ENCODE data around the gene SOX5. TPM values are rescaled to one million over a fixed set of nuclear protein-coding genes. Genes with fewer than 3 reads are reported as not detected.

SOX5 gene
- total RNA-seq, 1 experiment from 2014 or later = 0.52 TPM

GRCh38 chr12:23614280-23614679, 335.2 kb downstream of the SOX5 start:
- no peaks in the 10 kb centered on the region for H3K9me2 ChIP-seq (ENCODE audit: insufficient read depth)
- no peaks in the 10 kb centered on the region for H4K20me1 ChIP-seq (ENCODE audit: insufficient read depth)
- ChIA-PET RAD21 (ENCODE audit: low non-redundant PET in 1 of 2, low total read pairs in 2 of 2, uncharacterized antibody in 2 of 2, unreplicated experiment in 2 of 2) (no interaction called here), CTCF (no interaction called here), POLR2A (no interaction called here)
- peaks cover 5 to 14% of the 10 kb centered on the region in 2 experiments; a peak in 3 of 4 replicates for H3K9me3 ChIP-seq (ENCODE audit: control insufficient read depth in 1 of 2, insufficient read depth in 1 of 2, low read depth in 1 of 2, low read length in 2 of 2)
- no peak overlapping the region for H3K27ac ChIP-seq (ENCODE audit: low read depth, low read length)
- intact Hi-C loops (cut with micrococcal nuclease) = no loop called here
- no peak overlapping the region for H3K4me2 ChIP-seq (ENCODE audit: low read length)
- H2AFZ ChIP-seq (ENCODE audit: low read depth, low read length, poor library complexity, severe bottlenecking) = no peak overlapping the region
- H3K79me2 ChIP-seq (ENCODE audit: insufficient read depth, low read length) = no peaks in the 10 kb centered on the region
- DNase-seq (ENCODE audit: low read depth, low spot score) (no peak), ATAC-seq (no peak)
- no peaks in the 10 kb centered on the region for H3K27me3 ChIP-seq (ENCODE audit: insufficient read depth, low read length)
- H3K4me1 ChIP-seq (ENCODE audit: control insufficient read depth in 1 of 2, insufficient read depth in 2 of 2, low read length in 2 of 2) = no peaks in the 10 kb centered on the region
- H3K4me3 ChIP-seq (replicated peaks in 1 of 2; ENCODE audit: low read depth in 1 of 2, low read length in 2 of 2) = no peak overlapping the region
- no peaks in the 10 kb centered on the region for H3K36me3 ChIP-seq (ENCODE audit: control insufficient read depth in 1 of 2, insufficient read depth in 2 of 2, low read length in 2 of 2)
- no TSS peak for BruUV-seq (replicated peaks)
- no peak overlapping the region for H3K9ac ChIP-seq (ENCODE audit: low read length)
- TF ChIP-seq ZBTB33 (IDR thresholded peaks at IDR 0.05; ENCODE audit: extremely low read depth, insufficient replicate concordance, low read length) (no peak), CTCF (IDR thresholded peaks at IDR 0.05 in 2 of 3, conservative IDR thresholded peaks at IDR 0.05 in 1 of 3; ENCODE audit: borderline replicate concordance in 1 of 3, insufficient read depth in 1 of 3, low read depth in 2 of 3, low read length in 2 of 3) (no peak), TCF7L2 (IDR thresholded peaks at IDR 0.05; ENCODE audit: borderline replicate concordance, extremely low read depth, insufficient read depth, insufficient read length) (no peak), CEBPB (IDR thresholded peaks at IDR 0.05; ENCODE audit: low read depth) (no peak), POLR2A (IDR thresholded peaks at IDR 0.05; ENCODE audit: borderline replicate concordance, extremely low read depth, insufficient read depth, insufficient read length) (no peak), EZH2phosphoT487 (IDR thresholded peaks at IDR 0.05; ENCODE audit: borderline replicate concordance) (no peak), EZH2 (IDR thresholded peaks at IDR 0.05) (no peak), EGR1 (IDR thresholded peaks at IDR 0.05; ENCODE audit: low read depth) (no peak), JUND (IDR thresholded peaks at IDR 0.05) (no peak), CBX3 (IDR thresholded peaks at IDR 0.05; ENCODE audit: low read depth) (no peak), SP1 (IDR thresholded peaks at IDR 0.05; ENCODE audit: low read depth) (no peak), SRF (IDR thresholded peaks at IDR 0.05; ENCODE audit: low read depth) (no peak), YY1 (IDR thresholded peaks at IDR 0.05; ENCODE audit: extremely low read depth, insufficient replicate concordance, low read depth, low read length) (no peak)
